SK-N-SH (cell line): ENCODE data around the gene PDE4DIP. TPM values are rescaled to one million over a fixed set of nuclear protein-coding genes. Genes with fewer than 3 reads are reported as not detected.
A peak's percentile ranks its signal among the peaks of the same experiment; 100 is the strongest.
"Not testable (repeated sequence)": the region's sequence is repeated elsewhere in the genome, so short reads cannot be mapped to it uniquely, and the experiment has no call there.

Source experiments
- CTCF ChIA-PET: fragments of 300-600, 350-600 bp; formaldehyde crosslinking; extraction: SDS; loops from one replicate; lab custom pipeline; 2021; lab: Yijun Ruan, JAX
- POLR2A ChIA-PET: fragments of 350-600 bp; sonication (Branson Sonifier 250); formaldehyde crosslinking; extraction: SDS; loops from one replicate; lab custom pipeline; 2020; ENCODE audit warnings: antibody characterized with exemption, inconsistent platforms; lab: Yijun Ruan, JAX
- DNase-seq: peaks from one replicate; pipeline ENCODE4 v3.0.0; 2012
- H2AFZ ChIP-seq: fragments of 200-600 bp; sonication (generic); 2 replicates; pipeline ENCODE4 v1.8.1; 2016; ENCODE audit warnings: antibody characterized with exemption, mild to moderate bottlenecking, low read depth
- H3F3A ChIP-seq: fragments of 200-600 bp; sonication (generic); replicated peaks from 2 replicates; pipeline ENCODE3; 2016; ENCODE audit warnings: antibody characterized with exemption, mild to moderate bottlenecking; ENCODE audit not compliant: insufficient read depth
- H3K27ac ChIP-seq, 2 experiments: fragments of 200-500 bp in 1 of 2; fragments of 200-600 bp in 1 of 2; sonication (Bioruptor generic) in 1 of 2; sonication (generic), shearing (Covaris generic) in 1 of 2; 2 replicates each; pipeline versions ENCODE4 v1.5.1 to v1.6.1; 2014 to 2016; ENCODE audit warnings: low read depth in 2 of 2, inconsistent platforms in 1 of 2, low read length in 1 of 2, mild to moderate bottlenecking in 1 of 2, mixed read lengths in 1 of 2
- H3K27me3 ChIP-seq: fragments of 200-600 bp; sonication (generic), shearing (Covaris generic); 2 replicates; pipeline ENCODE4 v1.6.1; 2016; ENCODE audit warnings: mixed run types; ENCODE audit not compliant: insufficient read depth
- H3K36me3 ChIP-seq, 2 experiments: fragments of 200-500 bp in 1 of 2; fragments of 200-600 bp in 1 of 2; sonication (Bioruptor generic) in 1 of 2; sonication (generic) in 1 of 2; replicated peaks in 1 of 2; 2 replicates each; pipeline versions ENCODE3 to v1.5.1; 2014 to 2016; ENCODE audit warnings: low read length in 1 of 2, mild to moderate bottlenecking in 1 of 2; ENCODE audit not compliant: insufficient read depth in 2 of 2, control insufficient read depth in 1 of 2
- H3K4me1 ChIP-seq, 2 experiments: fragments of 200-500 bp in 1 of 2; fragments of 200-600 bp in 1 of 2; sonication (Bioruptor generic) in 1 of 2; sonication (generic), shearing (Covaris generic) in 1 of 2; 2 replicates each; pipeline versions ENCODE4 v1.5.1 to v1.6.1; 2014 to 2016; ENCODE audit warnings: low read depth in 1 of 2, low read length in 1 of 2, mixed run types in 1 of 2; ENCODE audit not compliant: insufficient read depth in 2 of 2, control insufficient read depth in 1 of 2
- H3K4me2 ChIP-seq: fragments of 200-600 bp; sonication (generic), shearing (Covaris generic); 2 replicates; pipeline ENCODE4 v1.6.1; 2017; ENCODE audit warnings: mixed run types
- H3K4me3 ChIP-seq, 2 experiments: fragments of 200-500 bp in 1 of 2; fragments of 200-600 bp in 1 of 2; sonication (Bioruptor generic) in 1 of 2; sonication (generic), shearing (Covaris generic) in 1 of 2; 2 replicates each; pipeline versions ENCODE4 v1.5.1 to v1.8.1; 2014 to 2016; ENCODE audit warnings: low read depth in 2 of 2, inconsistent platforms in 1 of 2, low read length in 1 of 2, mild to moderate bottlenecking in 1 of 2, mixed read lengths in 1 of 2, moderate library complexity in 1 of 2
- H3K79me2 ChIP-seq: fragments of 200-600 bp; sonication (generic); 2 replicates; pipeline ENCODE4 v1.8.1; 2017; ENCODE audit warnings: mild to moderate bottlenecking; ENCODE audit not compliant: insufficient read depth
- H3K9ac ChIP-seq: fragments of 200-600 bp; sonication (generic); 2 replicates; pipeline ENCODE4 v1.6.1; 2017; ENCODE audit warnings: mixed run types
- H3K9me2 ChIP-seq: fragments of 200-600 bp; sonication (generic); 2 replicates; pipeline ENCODE4 v1.6.1; 2017; ENCODE audit warnings: mixed run types
- H3K9me3 ChIP-seq: fragments of 200-600 bp; sonication (generic); 2 replicates; pipeline ENCODE4 v1.6.1; 2017; ENCODE audit warnings: mixed run types, mild to moderate bottlenecking, moderate library complexity
- H4K20me1 ChIP-seq: fragments of 200-600 bp; sonication (generic); 2 replicates; pipeline ENCODE4 v1.6.1; 2017; ENCODE audit warnings: mild to moderate bottlenecking, mixed run types; ENCODE audit not compliant: insufficient read depth
- EP300 ChIP-seq, 2 experiments: IDR thresholded peaks; 2 replicates each; pipeline versions ENCODE4 v1.4.0 to v1.6.1; 2012; ENCODE audit warnings: borderline replicate concordance in 1 of 2, low read depth in 1 of 2, low read length in 1 of 2
- FOSL2 ChIP-seq: IDR thresholded peaks from 2 replicates; pipeline ENCODE4 v1.4.0; 2012; ENCODE audit warnings: low read depth, mild to moderate bottlenecking, moderate library complexity, borderline replicate concordance
- JUND ChIP-seq: IDR thresholded peaks from 2 replicates; pipeline ENCODE4 v1.4.0; 2012
- TCF12 ChIP-seq: IDR thresholded peaks from 2 replicates; pipeline ENCODE4 v1.4.0; 2012
- WGBS: methylation state at CpG from one replicate; pipeline ENCODE4 v1.1.6; 2017; ENCODE audit warnings: low lambda C conversion rate; 5-methylcytosine and 5-hydroxymethylcytosine counted together
- polyA plus RNA-seq, 3 experiments: library from polyadenylated mRNA; depleted of rRNA; stranded (reverse); fragments of >200 nt; gene quantifications; 2 replicates each; pipeline ENCODE4 v1.2.3, GENCODE V29; 2012

The PDE4DIP gene
- polyA plus RNA-seq, 1 of the 3 experiments (the other 2 are of a cell fraction): 28.7 TPM

DNA sequence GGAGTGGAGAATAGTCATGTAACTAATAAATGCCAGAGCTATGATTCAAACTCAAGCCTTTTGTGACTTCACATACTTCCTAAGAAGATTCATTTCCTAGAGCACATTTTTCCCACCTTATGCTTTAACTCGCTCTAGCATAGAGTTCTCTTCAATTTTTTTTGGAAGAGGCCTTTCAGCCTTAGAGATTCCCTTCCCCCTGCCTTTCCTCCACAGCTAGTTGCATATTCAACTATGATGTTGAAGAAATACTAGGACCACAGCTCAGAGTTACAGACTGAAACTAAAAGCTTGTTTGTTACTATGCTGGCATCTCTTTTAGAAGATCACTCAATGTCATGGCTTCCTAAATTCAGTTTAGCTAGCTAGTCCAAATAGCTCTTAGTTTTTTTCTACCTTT lies 131.2 kb downstream of the PDE4DIP start:
- 10% methylated on average over 1 of the region's 1 CpG for WGBS
- H3K27me3 ChIP-seq, H3K79me2 ChIP-seq, POLR2A ChIA-PET, H4K20me1 ChIP-seq, H3K9me3 ChIP-seq, DNase-seq, CTCF ChIA-PET, H2AFZ ChIP-seq, H3K4me3 ChIP-seq, H3K9me2 ChIP-seq, H3F3A ChIP-seq, H3K4me1 ChIP-seq: not testable (repeated sequence)
- peaks cover 25 to 30% of the 10 kb centered on the region in 2 experiments for H3K36me3 ChIP-seq
- peak overlapping the region; percentile 63; the same call in 1 of the 2 replicates for H3K9ac ChIP-seq
- H3K27ac ChIP-seq: peak overlapping the region; percentile 64 to 96; a peak in 3 of 4 replicates
- H3K4me2 ChIP-seq: peak overlapping the region; percentile 55

GRCh38 chr1:148975866-148976537 lies 131.8 kb downstream of the PDE4DIP start:
- 11% methylated on average over 1 of the region's 1 CpG for WGBS
- peak overlapping the region; percentile 16 to 96; a peak in 3 of 4 replicates for H3K27ac ChIP-seq
- H3K9ac ChIP-seq: peak overlapping the region; percentile 63; the same call in 1 of the 2 replicates

DNA sequence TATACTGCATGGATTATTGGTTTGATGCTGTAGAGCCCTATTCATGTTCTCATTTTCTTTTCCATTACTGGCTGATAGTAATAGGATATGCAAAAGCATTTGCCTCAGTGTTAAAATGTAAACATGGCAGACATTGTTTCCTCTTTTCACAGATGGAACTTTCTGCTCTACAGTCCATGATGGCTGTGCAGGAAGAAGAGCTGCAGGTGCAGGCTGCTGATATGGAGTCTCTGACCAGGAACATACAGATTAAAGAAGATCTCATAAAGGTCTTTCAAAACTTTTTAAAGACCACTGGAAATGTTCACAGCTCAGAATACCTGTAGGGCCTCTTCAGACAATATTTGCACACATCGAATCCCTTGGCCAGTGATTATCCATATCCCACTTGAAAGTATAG lies 133.6 kb downstream of the PDE4DIP start:
- H3K4me3 ChIP-seq, CTCF ChIA-PET, H3K9me2 ChIP-seq, H3K9me3 ChIP-seq, POLR2A ChIA-PET, H4K20me1 ChIP-seq, H3K4me1 ChIP-seq, DNase-seq, H3K27ac ChIP-seq, H3K79me2 ChIP-seq, H2AFZ ChIP-seq, H3K4me2 ChIP-seq, H3F3A ChIP-seq, H3K9ac ChIP-seq, H3K27me3 ChIP-seq: not testable (repeated sequence)
- H3K36me3 ChIP-seq: peaks cover 46 to 50% of the 10 kb centered on the region in 2 experiments
- 100% methylated on average over 1 of the region's 1 CpG for WGBS

More at GRCh38 chr1:148975866-148976537, 131.8 kb downstream of the PDE4DIP start:
- H3K4me3 ChIP-seq, H3K27me3 ChIP-seq, POLR2A ChIA-PET, H2AFZ ChIP-seq, CTCF ChIA-PET, DNase-seq, H3K4me1 ChIP-seq, H3F3A ChIP-seq, H4K20me1 ChIP-seq, H3K79me2 ChIP-seq, H3K9me2 ChIP-seq, H3K9me3 ChIP-seq: not testable (repeated sequence)
- TF ChIP-seq JUND: 0 out of 2 replicates have a peak, but pooled peaks have one; percentile 19
- 0 out of 2 replicates have a peak, but pooled peaks have one; percentile 12 for TF ChIP-seq FOSL2
- peak; percentile 30; the same call in 1 of the 2 replicates for TF ChIP-seq TCF12
- TF ChIP-seq EP300 (IDR thresholded peaks at IDR 0.05; ENCODE audit: borderline replicate concordance in 1 of 2, low read depth in 1 of 2, low read length in 1 of 2): peak in 1 of 2 experiments; percentile 32; a peak in 1 of 4 replicates
- Histone ChIP-seq H3K36me3 (peaks cover 29 to 34% of the 10 kb centered on the region in 2 experiments), H3K4me2 (peak overlapping the region; percentile 55)

DNA sequence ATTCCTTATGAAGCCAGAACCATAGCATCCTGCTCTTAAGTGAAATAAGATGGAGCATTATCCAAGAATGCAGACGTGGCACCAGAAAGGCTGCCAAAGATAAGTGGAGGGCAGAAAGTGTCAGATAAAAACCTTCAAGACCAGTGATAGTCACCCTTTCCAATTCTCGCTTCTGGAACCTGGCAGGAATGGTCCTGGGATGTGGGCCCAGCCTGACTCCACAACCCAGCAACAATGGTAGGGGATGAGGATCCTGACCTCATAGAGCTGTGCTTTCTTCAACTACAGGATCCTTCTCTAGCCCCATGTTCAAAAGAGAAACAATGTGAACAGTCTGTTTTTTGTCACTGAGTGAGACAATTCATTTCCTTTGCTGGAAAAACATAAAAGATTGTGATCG lies 145.2 kb downstream of the PDE4DIP start:
- WGBS: 73% methylated on average over 3 of the region's 3 CpGs
- H3K36me3 ChIP-seq, CTCF ChIA-PET, H3K27ac ChIP-seq, POLR2A ChIA-PET, H3K27me3 ChIP-seq, H3K4me1 ChIP-seq, H4K20me1 ChIP-seq, H3K9ac ChIP-seq, H3F3A ChIP-seq, H3K9me3 ChIP-seq, H2AFZ ChIP-seq, DNase-seq, H3K4me2 ChIP-seq, H3K79me2 ChIP-seq, H3K9me2 ChIP-seq, H3K4me3 ChIP-seq: not testable (repeated sequence)

DNA sequence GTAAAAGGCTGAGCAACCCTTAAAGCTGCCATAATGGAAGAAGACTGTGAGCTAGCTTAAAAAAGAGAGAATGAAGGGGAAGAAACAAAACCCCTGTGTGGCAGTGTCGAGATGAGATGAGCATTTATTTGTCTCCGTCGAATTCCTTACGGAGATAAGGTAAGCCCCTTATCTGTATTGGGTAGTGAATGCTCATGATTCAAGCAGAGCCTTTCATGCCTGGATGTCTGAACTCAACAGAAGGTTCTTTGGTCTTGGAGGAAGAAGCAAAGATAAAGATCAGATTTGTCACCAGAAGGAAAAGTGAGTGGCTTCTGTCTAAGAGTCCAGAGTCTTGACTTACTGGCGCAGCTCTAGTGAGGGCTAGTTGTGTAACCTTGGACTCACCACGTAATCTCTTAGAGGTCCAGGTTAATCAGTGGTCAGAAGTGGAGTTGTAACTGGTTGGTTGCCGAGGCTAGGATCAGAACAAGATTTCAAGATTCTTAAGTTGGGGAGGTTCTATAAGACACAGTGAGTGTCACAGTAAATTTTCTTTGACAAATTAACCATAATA lies 146.1 kb downstream of the PDE4DIP start:
- H3K27me3 ChIP-seq, H3K36me3 ChIP-seq, H3K79me2 ChIP-seq, H4K20me1 ChIP-seq, H3K4me2 ChIP-seq, POLR2A ChIA-PET, H2AFZ ChIP-seq, DNase-seq, H3K4me3 ChIP-seq, H3K9me2 ChIP-seq, H3K27ac ChIP-seq, H3K9me3 ChIP-seq, H3K9ac ChIP-seq, CTCF ChIA-PET, H3K4me1 ChIP-seq, H3F3A ChIP-seq: not testable (repeated sequence)
- 76% methylated on average over 5 of the region's 7 CpGs for WGBS

DNA sequence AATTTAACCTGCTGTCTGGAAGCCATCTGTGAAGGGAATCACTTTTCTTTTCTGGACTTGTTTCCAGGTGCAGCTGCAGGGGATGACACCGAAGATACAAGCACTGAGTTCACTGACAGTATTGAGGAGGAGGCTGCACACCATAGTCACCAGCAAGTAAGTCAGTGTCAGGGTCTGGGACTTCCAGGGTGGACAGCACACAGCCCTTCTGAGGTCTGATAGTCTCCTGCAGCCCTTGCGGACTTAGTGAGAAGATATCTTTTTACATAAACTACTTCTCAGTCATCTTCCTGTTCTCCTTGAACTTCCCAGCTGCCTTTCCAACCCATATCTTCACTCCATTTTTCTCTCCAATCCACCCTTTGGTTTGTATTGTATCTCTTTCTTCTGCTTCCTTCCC lies 147.6 kb downstream of the PDE4DIP start:
- 17% methylated on average over 1 of the region's 2 CpGs for WGBS
- H3K79me2 ChIP-seq, H3K36me3 ChIP-seq, DNase-seq, H3K27me3 ChIP-seq, H3K4me1 ChIP-seq, H3F3A ChIP-seq, H2AFZ ChIP-seq, H3K9me2 ChIP-seq, H3K4me2 ChIP-seq, H3K9me3 ChIP-seq, H3K4me3 ChIP-seq, CTCF ChIA-PET, H4K20me1 ChIP-seq, POLR2A ChIA-PET: not testable (repeated sequence)
- Histone ChIP-seq H3K27ac (peak overlapping the region in 1 of 2 experiments; percentile 67; a peak in 2 of 4 replicates), H3K9ac (peak overlapping the region; percentile 48; the same call in 1 of the 2 replicates)
